PC-9 (cell line): ENCODE data around the gene ZNRF3. TPM values are rescaled to one million over a fixed set of nuclear protein-coding genes. Genes with fewer than 3 reads are reported as not detected.

ENCODE experiments used
- BruUV-seq: library from RNA; stranded (reverse); fragments of 400-500 nt; replicated peaks from 2 replicates; lab custom pipeline; 2021; lab: Mats Ljungman, UMichigan
- CTCF ChIA-PET: fragments of 300-600 bp; sonication (Branson Sonifier 250); formaldehyde crosslinking; loops from one replicate; lab custom pipeline; 2022; ENCODE audit warnings: antibody characterized with exemption; lab: Charles Lee
- POLR2A ChIA-PET: fragments of 300-600 bp; sonication (Branson Sonifier 250); formaldehyde crosslinking; loops from one replicate; lab custom pipeline; 2022; ENCODE audit warnings: antibody characterized with exemption; ENCODE audit not compliant: unreplicated experiment; lab: Charles Lee
- DNase-seq, 2 experiments: peaks; one replicate each; pipeline versions ENCODE4 v3.0.0 to v3.0.0-alpha.2; 2015 to 2022; ENCODE audit warnings: mixed read lengths in 1 of 2
- H2AFZ ChIP-seq: fragments of 200-600 bp; sonication (generic); 2 replicates; pipeline ENCODE4 v1.8.1; 2017; ENCODE audit warnings: antibody characterized with exemption
- H3F3A ChIP-seq: fragments of 200-600 bp; sonication (generic); 2 replicates; pipeline ENCODE4 v1.8.1; 2017; ENCODE audit warnings: antibody characterized with exemption, mild to moderate bottlenecking, low read depth; ENCODE audit not compliant: insufficient read depth
- H3K27ac ChIP-seq: fragments of 200-600 bp; sonication (generic); 2 replicates; pipeline ENCODE4 v1.6.1; 2016; ENCODE audit warnings: mixed run types
- H3K27me3 ChIP-seq: fragments of 200-600 bp; sonication (generic); 2 replicates; pipeline ENCODE4 v1.6.1; 2016; ENCODE audit warnings: low read depth, mixed run types; ENCODE audit not compliant: insufficient read depth
- H3K36me3 ChIP-seq: fragments of 200-600 bp; sonication (generic); 2 replicates; pipeline ENCODE4 v1.6.1; 2016; ENCODE audit warnings: low read depth, mixed run types
- H3K4me1 ChIP-seq: fragments of 200-600 bp; sonication (generic); replicated peaks from 2 replicates; pipeline ENCODE4 v1.6.1; 2016; ENCODE audit warnings: mixed run types; ENCODE audit not compliant: insufficient read depth
- H3K4me2 ChIP-seq: fragments of 200-600 bp; sonication (generic); 2 replicates; pipeline ENCODE4 v1.6.1; 2017; ENCODE audit warnings: mixed run types
- H3K4me3 ChIP-seq: fragments of 200-600 bp; sonication (generic); 2 replicates; pipeline ENCODE4 v1.6.1; 2016; ENCODE audit warnings: mixed run types
- H3K79me2 ChIP-seq: fragments of 200-600 bp; sonication (generic); 2 replicates; pipeline ENCODE4 v1.6.1; 2017; ENCODE audit warnings: low read depth, mixed run types
- H3K9me2 ChIP-seq: fragments of 200-600 bp; sonication (generic); 2 replicates; pipeline ENCODE4 v1.8.1; 2017; ENCODE audit warnings: mild to moderate bottlenecking; ENCODE audit not compliant: insufficient read depth
- H3K9me3 ChIP-seq: fragments of 200-600 bp; sonication (generic); 2 replicates; pipeline ENCODE4 v1.8.1; 2016; ENCODE audit warnings: low read depth; ENCODE audit not compliant: insufficient read depth
- H4K20me1 ChIP-seq: fragments of 200-600 bp; sonication (generic); 2 replicates; pipeline ENCODE4 v1.8.1; 2017; ENCODE audit not compliant: insufficient read depth
- CTCF ChIP-seq: fragments of 200-600 bp; sonication (generic); conservative IDR thresholded peaks from 2 replicates; pipeline ENCODE4 v1.6.1; 2017; ENCODE audit warnings: mixed run types, antibody characterized with exemption, mild to moderate bottlenecking, moderate library complexity
- EZH2 ChIP-seq: fragments of 200-600 bp; sonication (generic); IDR thresholded peaks from 2 replicates; pipeline ENCODE4 v1.8.0; 2017; ENCODE audit warnings: antibody characterized with exemption, low read depth
- intact Hi-C: fragments of 100-400 bp; cut with micrococcal nuclease; formaldehyde crosslinking; loops from one replicate; pipeline ENCODE4 v1.10.0; 2022; ENCODE audit not compliant: unreplicated experiment
- total RNA-seq: library from RNA; stranded (reverse); gene quantifications from 2 replicates; pipeline ENCODE4 v1.2.3, GENCODE V29; 2021

Gene ZNRF3
- total RNA-seq, 1 experiment from 2014 or later: 5.2 TPM

- H4K20me1 ChIP-seq: no peaks in the 10 kb centered on the region
- no peak overlapping the region for H2AFZ ChIP-seq
- no TSS peak for BruUV-seq
- H3K9me3 ChIP-seq: no peaks in the 10 kb centered on the region
- H3K9me2 ChIP-seq: no peaks in the 10 kb centered on the region
- ChIA-PET CTCF (no interaction called here), POLR2A (interaction anchor here (0.6 kb wide), 1 partner anchor 1144 kb away, joined by 4 read pairs; no protein-coding TSS in a partner anchor)
- H3K36me3 ChIP-seq: no peaks in the 10 kb centered on the region
- TF ChIP-seq CTCF (no peak), EZH2 (no peak)
- no peak for DNase-seq
- no peak overlapping the region for H3K4me3 ChIP-seq
- H3K27me3 ChIP-seq: no peaks in the 10 kb centered on the region
- H3F3A ChIP-seq: no peaks in the 10 kb centered on the region
- intact Hi-C loops: no loop called here
- H3K79me2 ChIP-seq: no peaks in the 10 kb centered on the region
- no peak overlapping the region for H3K4me2 ChIP-seq
- H3K4me1 ChIP-seq: peaks cover 10% of the 10 kb centered on the region; the same call in 1 of the 2 replicates
- H3K27ac ChIP-seq: no peak overlapping the region
Observed at GRCh38 chr22:29096736-29097669, 213.6 kb downstream of the ZNRF3 start.

- Histone ChIP-seq H3K36me3 (no peaks in the 10 kb centered on the region), H3F3A (no peaks in the 10 kb centered on the region), H3K4me3 (no peak overlapping the region), H3K4me2 (no peak overlapping the region), H2AFZ (no peak overlapping the region), H3K9me2 (no peaks in the 10 kb centered on the region), H3K79me2 (no peaks in the 10 kb centered on the region), H3K27ac (no peak overlapping the region), H4K20me1 (no peaks in the 10 kb centered on the region), H3K27me3 (no peaks in the 10 kb centered on the region), H3K9me3 (no peaks in the 10 kb centered on the region), H3K4me1 (peaks cover 10% of the 10 kb centered on the region; the same call in 1 of the 2 replicates)
- TF ChIP-seq EZH2 (no peak), CTCF (no peak)
- POLR2A ChIA-PET: no interaction called here
- intact Hi-C loops: no loop called here
- CTCF ChIA-PET: no interaction called here
- no TSS peak for BruUV-seq
- DNase-seq: no peak
Observed at GRCh38 chr22:29098296-29098695, 214.9 kb downstream of the ZNRF3 start.

- no peaks in the 10 kb centered on the region for H4K20me1 ChIP-seq
- H3K27me3 ChIP-seq: no peaks in the 10 kb centered on the region
- no peak overlapping the region for H3K4me2 ChIP-seq
- TF ChIP-seq CTCF (no peak), EZH2 (no peak)
- no peak for DNase-seq
- H2AFZ ChIP-seq: no peak overlapping the region
- ChIA-PET CTCF (no interaction called here), POLR2A (no interaction called here)
- H3K9me2 ChIP-seq: no peaks in the 10 kb centered on the region
- no peaks in the 10 kb centered on the region for H3K9me3 ChIP-seq
- no peaks in the 10 kb centered on the region for H3K36me3 ChIP-seq
- H3K4me3 ChIP-seq: no peak overlapping the region
- no peaks in the 10 kb centered on the region for H3K79me2 ChIP-seq
- no peaks in the 10 kb centered on the region for H3F3A ChIP-seq
- no peaks in the 10 kb centered on the region for H3K4me1 ChIP-seq
- no TSS peak for BruUV-seq
- intact Hi-C loops: no loop called here
- no peak overlapping the region for H3K27ac ChIP-seq
Observed at GRCh38 chr22:29102300-29102699, 218.9 kb downstream of the ZNRF3 start.
